ENCODE results near the gene HDAC9.

Gene HDAC9

GRCh38 chr7:18834577-18834976 is 339.0 kb downstream of the HDAC9 start:
- no peaks in the 10 kb centered on the region for H3K9me3 ChIP-seq (ENCODE audit: control insufficient read depth, low read length)
- H3K4me3 ChIP-seq (ENCODE audit: insufficient read depth, low read depth, low read length, poor library complexity, severe bottlenecking), result no peak overlapping the region
- no peaks in the 10 kb centered on the region for H3K27me3 ChIP-seq (replicated peaks; ENCODE audit: control insufficient read depth, insufficient read depth, low read length, poor library complexity, severe bottlenecking)
- H3K36me3 ChIP-seq (ENCODE audit: control insufficient read depth, insufficient read depth, low read length), result no peaks in the 10 kb centered on the region
- H3K4me1 ChIP-seq (ENCODE audit: control insufficient read depth, insufficient read depth, low read length, poor library complexity, severe bottlenecking), result no peaks in the 10 kb centered on the region
- no peak overlapping the region for H3K27ac ChIP-seq (ENCODE audit: insufficient read depth, low read length, poor library complexity, severe bottlenecking)
- no peak for DNase-seq

GRCh38 chr7:18835001-18835690 is 339.6 kb downstream of the HDAC9 start:
- Histone ChIP-seq H3K4me1 (ENCODE audit: control insufficient read depth, insufficient read depth, low read length, poor library complexity, severe bottlenecking) (no peaks in the 10 kb centered on the region), H3K9me3 (ENCODE audit: control insufficient read depth, low read length) (no peaks in the 10 kb centered on the region), H3K4me3 (ENCODE audit: insufficient read depth, low read depth, low read length, poor library complexity, severe bottlenecking) (no peak overlapping the region), H3K27me3 (replicated peaks; ENCODE audit: control insufficient read depth, insufficient read depth, low read length, poor library complexity, severe bottlenecking) (no peaks in the 10 kb centered on the region), H3K36me3 (ENCODE audit: control insufficient read depth, insufficient read depth, low read length) (no peaks in the 10 kb centered on the region), H3K27ac (ENCODE audit: insufficient read depth, low read length, poor library complexity, severe bottlenecking) (no peak overlapping the region)
- DNase-seq, result no peak

DNA sequence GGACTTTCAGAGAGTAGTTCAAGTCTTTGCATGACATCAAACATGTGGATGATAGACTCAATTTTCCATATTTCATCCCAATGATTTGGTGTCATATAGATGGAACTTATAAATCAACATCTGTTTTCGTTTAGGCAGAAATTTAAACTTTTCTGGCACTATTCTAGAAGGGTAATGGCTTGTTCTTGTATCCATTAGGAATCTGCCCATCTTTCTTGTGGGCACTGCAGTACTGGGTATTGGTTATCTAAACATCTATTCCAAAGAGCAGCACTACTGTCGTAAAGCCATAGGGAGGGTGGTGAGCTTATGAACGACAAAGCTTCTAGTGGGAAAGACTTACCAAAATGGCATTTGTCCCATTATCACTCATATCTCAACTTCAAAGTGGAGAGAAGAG is 348.4 kb downstream of the HDAC9 start:
- Histone ChIP-seq H3K9me3 (ENCODE audit: control insufficient read depth, low read length) (no peaks in the 10 kb centered on the region), H3K27me3 (replicated peaks; ENCODE audit: control insufficient read depth, insufficient read depth, low read length, poor library complexity, severe bottlenecking) (no peaks in the 10 kb centered on the region), H3K36me3 (ENCODE audit: control insufficient read depth, insufficient read depth, low read length) (no peaks in the 10 kb centered on the region), H3K4me3 (ENCODE audit: insufficient read depth, low read depth, low read length, poor library complexity, severe bottlenecking) (no peak overlapping the region), H3K27ac (ENCODE audit: insufficient read depth, low read length, poor library complexity, severe bottlenecking) (no peak overlapping the region), H3K4me1 (ENCODE audit: control insufficient read depth, insufficient read depth, low read length, poor library complexity, severe bottlenecking) (no peaks in the 10 kb centered on the region)
- DNase-seq, result no peak

- Histone ChIP-seq H3K9me3 (ENCODE audit: control insufficient read depth, low read length) (no peaks in the 10 kb centered on the region), H3K4me1 (ENCODE audit: control insufficient read depth, insufficient read depth, low read length, poor library complexity, severe bottlenecking) (no peaks in the 10 kb centered on the region), H3K27ac (ENCODE audit: insufficient read depth, low read length, poor library complexity, severe bottlenecking) (no peak overlapping the region), H3K4me3 (ENCODE audit: insufficient read depth, low read depth, low read length, poor library complexity, severe bottlenecking) (no peak overlapping the region), H3K36me3 (ENCODE audit: control insufficient read depth, insufficient read depth, low read length) (no peaks in the 10 kb centered on the region), H3K27me3 (replicated peaks; ENCODE audit: control insufficient read depth, insufficient read depth, low read length, poor library complexity, severe bottlenecking) (no peaks in the 10 kb centered on the region)
- no peak for DNase-seq
These were observed 349.2 kb downstream of the HDAC9 start for GRCh38 chr7:18844735-18845134.

GRCh38 chr7:18845700-18846099 is 350.2 kb downstream of the HDAC9 start:
- H3K4me3 ChIP-seq (ENCODE audit: insufficient read depth, low read depth, low read length, poor library complexity, severe bottlenecking), result no peak overlapping the region
- no peak for DNase-seq
- no peaks in the 10 kb centered on the region for H3K9me3 ChIP-seq (ENCODE audit: control insufficient read depth, low read length)
- H3K36me3 ChIP-seq (ENCODE audit: control insufficient read depth, insufficient read depth, low read length), result no peaks in the 10 kb centered on the region
- H3K27me3 ChIP-seq (replicated peaks; ENCODE audit: control insufficient read depth, insufficient read depth, low read length, poor library complexity, severe bottlenecking), result no peaks in the 10 kb centered on the region
- no peaks in the 10 kb centered on the region for H3K4me1 ChIP-seq (ENCODE audit: control insufficient read depth, insufficient read depth, low read length, poor library complexity, severe bottlenecking)
- H3K27ac ChIP-seq (ENCODE audit: insufficient read depth, low read length, poor library complexity, severe bottlenecking), result no peak overlapping the region

DNA sequence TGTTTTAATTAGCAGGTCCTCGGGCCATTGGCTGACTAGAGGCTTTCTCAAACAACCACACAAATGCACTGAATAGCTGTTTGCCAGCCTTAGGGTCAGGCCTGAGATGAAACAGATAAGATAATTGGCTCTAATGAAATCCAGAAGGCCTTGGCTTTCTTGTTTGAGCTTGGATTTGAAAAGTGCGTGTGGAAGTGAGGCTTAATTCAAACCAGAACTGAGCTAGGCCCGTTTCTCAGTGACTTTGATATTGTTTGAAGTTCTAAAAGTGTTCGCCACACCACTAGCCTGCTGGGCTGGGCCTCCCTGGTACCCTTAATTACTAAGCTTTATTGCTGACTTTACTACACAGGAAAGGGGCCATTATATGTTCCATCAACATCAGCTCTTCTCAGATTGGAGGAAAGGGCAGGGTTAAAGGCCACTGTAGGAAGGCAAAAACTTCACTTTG is 351.2 kb downstream of the HDAC9 start:
- H3K27ac ChIP-seq (ENCODE audit: insufficient read depth, low read length, poor library complexity, severe bottlenecking), result no peak overlapping the region
- H3K36me3 ChIP-seq (ENCODE audit: control insufficient read depth, insufficient read depth, low read length), result no peaks in the 10 kb centered on the region
- no peaks in the 10 kb centered on the region for H3K4me1 ChIP-seq (ENCODE audit: control insufficient read depth, insufficient read depth, low read length, poor library complexity, severe bottlenecking)
- no peaks in the 10 kb centered on the region for H3K9me3 ChIP-seq (ENCODE audit: control insufficient read depth, low read length)
- H3K4me3 ChIP-seq (ENCODE audit: insufficient read depth, low read depth, low read length, poor library complexity, severe bottlenecking), result no peak overlapping the region
- no peaks in the 10 kb centered on the region for H3K27me3 ChIP-seq (replicated peaks; ENCODE audit: control insufficient read depth, insufficient read depth, low read length, poor library complexity, severe bottlenecking)
- no peak for DNase-seq

GRCh38 chr7:18849130-18849529 is 353.6 kb downstream of the HDAC9 start:
- H3K27ac ChIP-seq (ENCODE audit: insufficient read depth, low read length, poor library complexity, severe bottlenecking), result no peak overlapping the region
- no peaks in the 10 kb centered on the region for H3K4me1 ChIP-seq (ENCODE audit: control insufficient read depth, insufficient read depth, low read length, poor library complexity, severe bottlenecking)
- H3K36me3 ChIP-seq (ENCODE audit: control insufficient read depth, insufficient read depth, low read length), result no peaks in the 10 kb centered on the region
- no peaks in the 10 kb centered on the region for H3K27me3 ChIP-seq (replicated peaks; ENCODE audit: control insufficient read depth, insufficient read depth, low read length, poor library complexity, severe bottlenecking)
- no peaks in the 10 kb centered on the region for H3K9me3 ChIP-seq (ENCODE audit: control insufficient read depth, low read length)
- DNase-seq, result no peak
- H3K4me3 ChIP-seq (ENCODE audit: insufficient read depth, low read depth, low read length, poor library complexity, severe bottlenecking), result no peak overlapping the region

- Histone ChIP-seq H3K27ac (ENCODE audit: insufficient read depth, low read length, poor library complexity, severe bottlenecking) (no peak overlapping the region), H3K9me3 (ENCODE audit: control insufficient read depth, low read length) (no peaks in the 10 kb centered on the region), H3K4me1 (ENCODE audit: control insufficient read depth, insufficient read depth, low read length, poor library complexity, severe bottlenecking) (no peaks in the 10 kb centered on the region), H3K4me3 (ENCODE audit: insufficient read depth, low read depth, low read length, poor library complexity, severe bottlenecking) (no peak overlapping the region), H3K27me3 (replicated peaks; ENCODE audit: control insufficient read depth, insufficient read depth, low read length, poor library complexity, severe bottlenecking) (no peaks in the 10 kb centered on the region), H3K36me3 (ENCODE audit: control insufficient read depth, insufficient read depth, low read length) (no peaks in the 10 kb centered on the region)
- no peak for DNase-seq
These were observed 360.2 kb downstream of the HDAC9 start for GRCh38 chr7:18855796-18856195.

DNA sequence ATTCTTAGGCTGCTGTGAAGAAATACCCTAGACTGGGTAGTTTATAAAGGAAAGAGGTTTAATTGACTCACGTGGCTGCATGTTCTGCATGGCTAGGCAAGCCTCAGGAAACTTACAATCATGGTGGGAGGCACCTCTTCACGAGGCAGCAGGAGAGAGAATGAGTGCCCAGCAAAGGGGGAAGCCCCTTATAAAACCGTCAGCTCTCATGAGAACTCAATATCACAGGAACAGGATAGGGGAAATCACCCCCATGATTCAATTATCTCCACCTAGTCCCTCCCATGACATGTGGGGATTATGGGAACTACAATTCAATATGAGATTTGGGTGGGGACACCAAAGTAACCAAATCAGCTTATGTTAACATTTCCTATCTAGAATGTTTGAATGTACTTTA is 362.7 kb downstream of the HDAC9 start:
- H3K27me3 ChIP-seq (replicated peaks; ENCODE audit: control insufficient read depth, insufficient read depth, low read length, poor library complexity, severe bottlenecking), result no peaks in the 10 kb centered on the region
- no peaks in the 10 kb centered on the region for H3K36me3 ChIP-seq (ENCODE audit: control insufficient read depth, insufficient read depth, low read length)
- no peaks in the 10 kb centered on the region for H3K9me3 ChIP-seq (ENCODE audit: control insufficient read depth, low read length)

GRCh38 chr7:18859318-18859717 is 363.8 kb downstream of the HDAC9 start:
- H3K27me3 ChIP-seq (replicated peaks; ENCODE audit: control insufficient read depth, insufficient read depth, low read length, poor library complexity, severe bottlenecking), result no peaks in the 10 kb centered on the region
- no peaks in the 10 kb centered on the region for H3K4me1 ChIP-seq (ENCODE audit: control insufficient read depth, insufficient read depth, low read length, poor library complexity, severe bottlenecking)
- H3K4me3 ChIP-seq (ENCODE audit: insufficient read depth, low read depth, low read length, poor library complexity, severe bottlenecking), result no peak overlapping the region
- H3K36me3 ChIP-seq (ENCODE audit: control insufficient read depth, insufficient read depth, low read length), result no peaks in the 10 kb centered on the region
- no peaks in the 10 kb centered on the region for H3K9me3 ChIP-seq (ENCODE audit: control insufficient read depth, low read length)
- no peak for DNase-seq
- no peak overlapping the region for H3K27ac ChIP-seq (ENCODE audit: insufficient read depth, low read length, poor library complexity, severe bottlenecking)

More for the DNA sequence above, 362.7 kb downstream of the HDAC9 start:
- no peak for DNase-seq
- Histone ChIP-seq H3K4me1 (ENCODE audit: control insufficient read depth, insufficient read depth, low read length, poor library complexity, severe bottlenecking) (no peaks in the 10 kb centered on the region), H3K27ac (ENCODE audit: insufficient read depth, low read length, poor library complexity, severe bottlenecking) (no peak overlapping the region), H3K4me3 (ENCODE audit: insufficient read depth, low read depth, low read length, poor library complexity, severe bottlenecking) (no peak overlapping the region)
